ENCODE data around the gene NT5C1A. TPM values are rescaled to one million over a fixed set of nuclear protein-coding genes. Genes with fewer than 3 reads are reported as not detected.
A peak's percentile ranks its signal among the peaks of the same experiment; 100 is the strongest.

NT5C1A gene
- not detected for total RNA-seq

GRCh38 chr1:39671793-39672550 lies at the start of gene NT5C1A:
Gene NT5C1A, minus strand, starts transcription at chr1:39672107. Its CDS starts 69 bp downstream, at chr1:39672038.
- no peak for TF ChIP-seq CTCF (IDR thresholded peaks at IDR 0.05)
- TF ChIP-seq POLR2A (IDR thresholded peaks at IDR 0.05), result no peak
- WGBS, 2 donors, result 4 to 5% methylated on average over 17 to 40 of the region's 55 CpGs
- peak within 1 kb of the TSS; percentile 27 for H3K4me3 ChIP-seq (ENCODE audit: low read depth, poor library complexity, severe bottlenecking)
- no peak for DNase-seq (ENCODE audit: low spot score in 2 of 2)
- intact Hi-C loops (cut with DNase I; ENCODE audit: low total_unique reads), result no loop called here

- TF ChIP-seq POLR2A (IDR thresholded peaks at IDR 0.05), result no peak
- TF ChIP-seq CTCF (IDR thresholded peaks at IDR 0.05), result no peak
- intact Hi-C loops (cut with DNase I; ENCODE audit: low total_unique reads), result loop anchor here (10.0 kb wide), 1 partner anchor 1877 kb away; no protein-coding TSS in a partner anchor
- no peak overlapping the region for H3K4me3 ChIP-seq (ENCODE audit: low read depth, poor library complexity, severe bottlenecking)
- no peak for DNase-seq (ENCODE audit: low spot score in 2 of 2)
Measured at GRCh38 chr1:39721664-39722063, 49.8 kb upstream of the NT5C1A start.

- WGBS, 2 donors, result 40 to 41% methylated on average over 7 of the region's 7 CpGs
- TF ChIP-seq POLR2A (IDR thresholded peaks at IDR 0.05), result no peak
- TF ChIP-seq CTCF (IDR thresholded peaks at IDR 0.05), result no peak
- intact Hi-C loops (cut with DNase I; ENCODE audit: low total_unique reads), result loop anchor here (10.0 kb wide), 1 partner anchor 1876 kb away; no protein-coding TSS in a partner anchor
- no peak overlapping the region for H3K4me3 ChIP-seq (ENCODE audit: low read depth, poor library complexity, severe bottlenecking)
- DNase-seq (ENCODE audit: low spot score in 2 of 2), result peak in 1 of 2 donors; percentile 75
Measured at GRCh38 chr1:39720094-39720999, 48.4 kb upstream of the NT5C1A start.

GRCh38 chr1:39717809-39718208 lies 45.9 kb upstream of the NT5C1A start:
- peak in 1 of 2 donors; percentile 4 for DNase-seq (ENCODE audit: low spot score in 2 of 2)
- TF ChIP-seq POLR2A (IDR thresholded peaks at IDR 0.05) (no peak), CTCF (IDR thresholded peaks at IDR 0.05) (no peak)
- 57 to 58% methylated on average over 6 of the region's 6 CpGs for WGBS, 2 donors
- H3K4me3 ChIP-seq (ENCODE audit: low read depth, poor library complexity, severe bottlenecking), result no peak overlapping the region
- intact Hi-C loops (cut with DNase I; ENCODE audit: low total_unique reads), result loop anchor here (10.0 kb wide), 1 partner anchor 103 kb away; no protein-coding TSS in a partner anchor

- TF ChIP-seq CTCF (IDR thresholded peaks at IDR 0.05) (no peak), POLR2A (IDR thresholded peaks at IDR 0.05) (no peak)
- no peak for DNase-seq (ENCODE audit: low spot score in 2 of 2)
- 89 to 93% methylated on average over 5 of the region's 5 CpGs for WGBS, 2 donors
- no peak overlapping the region for H3K4me3 ChIP-seq (ENCODE audit: low read depth, poor library complexity, severe bottlenecking)
- intact Hi-C loops (cut with DNase I; ENCODE audit: low total_unique reads), result loop anchor here (10.0 kb wide), 1 partner anchor 99 kb away; no protein-coding TSS in a partner anchor
Measured at GRCh38 chr1:39713557-39713956, 41.6 kb upstream of the NT5C1A start.

Measured in lower leg skin (tissue), 4 donors.